ENCODE data around the gene SCN5A.

DNA sequence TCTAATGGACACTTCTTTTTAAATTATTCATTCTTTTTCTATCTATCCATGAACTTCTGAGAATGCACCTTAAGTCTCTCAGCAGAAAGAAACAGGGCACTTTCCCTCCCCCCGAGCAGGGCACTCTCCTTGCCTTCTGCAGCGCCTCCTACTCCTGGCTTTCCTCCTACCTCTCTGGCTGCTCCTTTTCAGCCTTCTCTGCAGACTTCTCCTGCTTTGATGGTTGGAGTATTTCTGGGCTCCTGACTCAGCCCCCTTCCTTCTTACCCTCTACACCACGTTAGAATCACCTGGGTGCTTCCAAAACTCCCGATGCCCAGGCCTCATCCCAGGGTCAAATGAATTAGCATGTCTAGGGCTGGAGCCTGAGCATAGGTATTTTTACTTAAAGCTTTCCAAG, 3.4 kb downstream of the SCN5A start:
- TF ChIP-seq POLR2AphosphoS5 (IDR thresholded peaks at IDR 0.05) (no peak), POLR2A (IDR thresholded peaks at IDR 0.05) (no peak), EP300 (IDR thresholded peaks at IDR 0.05) (no peak)
- TF ChIP-seq, protein P1, sequence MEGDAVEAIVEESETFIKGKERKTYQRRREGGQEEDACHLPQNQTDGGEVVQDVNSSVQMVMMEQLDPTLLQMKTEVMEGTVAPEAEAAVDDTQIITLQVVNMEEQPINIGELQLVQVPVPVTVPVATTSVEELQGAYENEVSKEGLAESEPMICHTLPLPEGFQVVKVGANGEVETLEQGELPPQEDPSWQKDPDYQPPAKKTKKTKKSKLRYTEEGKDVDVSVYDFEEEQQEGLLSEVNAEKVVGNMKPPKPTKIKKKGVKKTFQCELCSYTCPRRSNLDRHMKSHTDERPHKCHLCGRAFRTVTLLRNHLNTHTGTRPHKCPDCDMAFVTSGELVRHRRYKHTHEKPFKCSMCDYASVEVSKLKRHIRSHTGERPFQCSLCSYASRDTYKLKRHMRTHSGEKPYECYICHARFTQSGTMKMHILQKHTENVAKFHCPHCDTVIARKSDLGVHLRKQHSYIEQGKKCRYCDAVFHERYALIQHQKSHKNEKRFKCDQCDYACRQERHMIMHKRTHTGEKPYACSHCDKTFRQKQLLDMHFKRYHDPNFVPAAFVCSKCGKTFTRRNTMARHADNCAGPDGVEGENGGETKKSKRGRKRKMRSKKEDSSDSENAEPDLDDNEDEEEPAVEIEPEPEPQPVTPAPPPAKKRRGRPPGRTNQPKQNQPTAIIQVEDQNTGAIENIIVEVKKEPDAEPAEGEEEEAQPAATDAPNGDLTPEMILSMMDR (IDR thresholded peaks at IDR 0.05) = no peak
